HCT116 (cell line): Measurements from ENCODE around the gene DENND1C. TPM values are rescaled to one million over a fixed set of nuclear protein-coding genes. Genes with fewer than 3 reads are reported as not detected.

ENCODE experiments used
- ATAC-seq: fragments of 200-7000 bp; cut with Tn5 transposase; 2 replicates; pipeline ENCODE4 v1.9.1; 2020; ENCODE audit warnings: mild to moderate bottlenecking, moderate library complexity
- BruUV-seq: library from RNA; stranded (reverse); fragments of 400-500 nt; replicated peaks from 2 replicates; lab custom pipeline; 2021; lab: Mats Ljungman, UMichigan
- CTCF ChIA-PET: fragments of 300-600 bp; sonication (Branson Sonifier 250); formaldehyde crosslinking; loops from one replicate; lab custom pipeline; 2021; ENCODE audit warnings: antibody characterized with exemption; lab: Charles Lee
- POLR2A ChIA-PET: fragments of 300-600, 350-600 bp; sonication (Branson Sonifier 250); formaldehyde crosslinking; loops from one replicate; lab custom pipeline; 2021; ENCODE audit warnings: antibody characterized with exemption; lab: Charles Lee
- RAD21 ChIA-PET, 2 experiments: fragments of 300-600 bp; sonication (Branson Sonifier 250); formaldehyde crosslinking; loops; one replicate each; lab custom pipeline; 2023; ENCODE audit warnings: low total read pairs in 2 of 2; ENCODE audit not compliant: uncharacterized antibody in 2 of 2, unreplicated experiment in 2 of 2, low non-redundant PET in 1 of 2; lab: Charles Lee
- DNase-seq: peaks from one replicate; pipeline ENCODE4 v3.0.0-alpha.2; 2010; ENCODE audit warnings: low read depth, low spot score
- H2AFZ ChIP-seq: fragments of 200-600 bp; shearing (Covaris generic), sonication (generic); 2 replicates; pipeline ENCODE4 v1.6.1; 2017; ENCODE audit warnings: low read depth, mixed run types, mixed read lengths, antibody characterized with exemption, low read length; ENCODE audit not compliant: poor library complexity, severe bottlenecking
- H3K27ac ChIP-seq: 2 replicates; pipeline ENCODE4 v1.5.1; 2012; ENCODE audit warnings: low read depth, low read length
- H3K27me3 ChIP-seq: fragments of 200-600 bp; sonication (generic); 2 replicates; pipeline ENCODE4 v1.6.1; 2016; ENCODE audit warnings: mixed run types, low read length, mixed read lengths; ENCODE audit not compliant: insufficient read depth
- H3K36me3 ChIP-seq, 2 experiments: fragments of 200-500 bp in 1 of 2; fragments of 200-600 bp in 1 of 2; sonication (Bioruptor generic) in 1 of 2; sonication (generic) in 1 of 2; 2 replicates each; pipeline versions ENCODE4 v1.5.1 to v1.6.1; 2014 to 2016; ENCODE audit warnings: low read length in 2 of 2, inconsistent platforms in 1 of 2, mixed read lengths in 1 of 2, mixed run types in 1 of 2; ENCODE audit not compliant: insufficient read depth in 2 of 2, control insufficient read depth in 1 of 2
- H3K4me1 ChIP-seq, 2 experiments: fragments of 200-600 bp in 1 of 2; sonication (generic) in 1 of 2; 2 replicates each; pipeline versions ENCODE4 v1.5.1 to v1.6.1; 2012 to 2017; ENCODE audit warnings: low read length in 2 of 2, inconsistent platforms in 1 of 2, mild to moderate bottlenecking in 1 of 2, mixed read lengths in 1 of 2, mixed run types in 1 of 2, moderate library complexity in 1 of 2; ENCODE audit not compliant: insufficient read depth in 2 of 2, control insufficient read depth in 1 of 2
- H3K4me2 ChIP-seq: fragments of 200-600 bp; sonication (generic); 2 replicates; pipeline ENCODE4 v1.6.1; 2017; ENCODE audit warnings: mixed run types, low read length, mixed read lengths
- H3K4me3 ChIP-seq, 2 experiments: fragments of 200-600 bp in 1 of 2; sonication (generic) in 1 of 2; replicated peaks in 1 of 2; 2 replicates each; pipeline ENCODE4 v1.5.1; 2011 to 2016; ENCODE audit warnings: low read length in 2 of 2, control low read depth in 1 of 2, low read depth in 1 of 2, mild to moderate bottlenecking in 1 of 2, mixed read lengths in 1 of 2, mixed run types in 1 of 2
- H3K79me2 ChIP-seq: fragments of 200-600 bp; sonication (generic); 2 replicates; pipeline ENCODE4 v1.6.1; 2017; ENCODE audit warnings: mild to moderate bottlenecking, mixed run types, low read length, moderate library complexity, mixed read lengths; ENCODE audit not compliant: insufficient read depth
- H3K9ac ChIP-seq: fragments of 200-600 bp; sonication (generic); 2 replicates; pipeline ENCODE4 v1.6.1; 2016; ENCODE audit warnings: low read length, mixed read lengths
- H3K9me2 ChIP-seq: fragments of 200-600 bp; sonication (generic), shearing (Covaris generic); 2 replicates; pipeline ENCODE4 v1.6.1; 2017; ENCODE audit warnings: mixed run types, mild to moderate bottlenecking, moderate library complexity; ENCODE audit not compliant: insufficient read depth
- H3K9me3 ChIP-seq, 2 experiments: fragments of 200-500 bp in 1 of 2; fragments of 200-600 bp in 1 of 2; sonication (Bioruptor generic) in 1 of 2; sonication (generic) in 1 of 2; 2 replicates each; pipeline ENCODE4 v1.6.1; 2014 to 2017; ENCODE audit warnings: low read length in 2 of 2, mixed read lengths in 2 of 2, inconsistent platforms in 1 of 2, low read depth in 1 of 2, mild to moderate bottlenecking in 1 of 2, mixed run types in 1 of 2, moderate library complexity in 1 of 2; ENCODE audit not compliant: control insufficient read depth in 1 of 2, insufficient read depth in 1 of 2
- H4K20me1 ChIP-seq: fragments of 200-600 bp; sonication (generic), shearing (Covaris generic); 2 replicates; pipeline ENCODE4 v1.6.1; 2017; ENCODE audit warnings: mixed run types, mild to moderate bottlenecking, moderate library complexity; ENCODE audit not compliant: insufficient read depth
- CBX3 ChIP-seq: IDR thresholded peaks from 2 replicates; pipeline ENCODE4 v1.6.1; 2012; ENCODE audit warnings: low read depth
- EGR1 ChIP-seq: IDR thresholded peaks from 2 replicates; pipeline ENCODE4 v1.6.1; 2012; ENCODE audit warnings: low read depth
- EZH2 ChIP-seq: fragments of 200-600 bp; sonication (generic); IDR thresholded peaks from 2 replicates; pipeline ENCODE4 v1.6.1; 2017; ENCODE audit warnings: antibody characterized with exemption, mixed run types
- FOSL1 ChIP-seq: IDR thresholded peaks from 2 replicates; pipeline ENCODE4 v1.6.1; 2012; ENCODE audit warnings: low read depth
- JUND ChIP-seq: IDR thresholded peaks from 2 replicates; pipeline ENCODE4 v1.6.1; 2012
- POLR2AphosphoS5 ChIP-seq: IDR thresholded peaks from 2 replicates; pipeline ENCODE4 v1.6.1; 2011; ENCODE audit warnings: mild to moderate bottlenecking, low read depth, low read length, moderate library complexity
- SIN3A ChIP-seq: IDR thresholded peaks from 2 replicates; pipeline ENCODE4 v1.6.1; 2012; ENCODE audit warnings: low read depth
- SP1 ChIP-seq: IDR thresholded peaks from 2 replicates; pipeline ENCODE4 v1.6.1; 2012; ENCODE audit warnings: low read depth
- TCF7L2 ChIP-seq: IDR thresholded peaks from 2 replicates; pipeline ENCODE4 v1.7.0; 2011; ENCODE audit warnings: borderline replicate concordance, inconsistent platforms; ENCODE audit not compliant: insufficient read depth, insufficient read length; ENCODE audit errors: extremely low read depth
- YY1 ChIP-seq: IDR thresholded peaks from 2 replicates; pipeline ENCODE4 v1.6.1; 2011; ENCODE audit warnings: low read length, low read depth, moderate library complexity, mild to moderate bottlenecking; ENCODE audit not compliant: insufficient replicate concordance; ENCODE audit errors: extremely low read depth
- intact Hi-C: fragments of 100-400 bp; cut with micrococcal nuclease; formaldehyde crosslinking; loops from 2 replicates; pipeline ENCODE4 v1.10.0; 2022
- total RNA-seq: library from RNA; stranded (reverse); gene quantifications from one replicate; pipeline ENCODE4 v1.2.1, GENCODE V29; 2021; ENCODE audit not compliant: unreplicated experiment
- TF ChIP-seq, protein P1 (sequence below): IDR thresholded peaks from 2 replicates; pipeline ENCODE4 v1.6.1; 2012
- TF ChIP-seq, protein P2 (sequence below), 3 experiments: fragments of 200-600 bp in 1 of 3; sonication (generic) in 1 of 3; IDR thresholded peaks in 2 of 3; conservative IDR thresholded peaks in 1 of 3; 2 replicates each; pipeline ENCODE4 v1.5.1; 2012 to 2017; ENCODE audit warnings: low read depth in 2 of 3, low read length in 2 of 3, antibody characterized with exemption in 1 of 3, borderline replicate concordance in 1 of 3, control low read depth in 1 of 3, mild to moderate bottlenecking in 1 of 3, mixed read lengths in 1 of 3, mixed run types in 1 of 3, moderate library complexity in 1 of 3; ENCODE audit not compliant: insufficient read depth in 1 of 3

DENND1C gene
- total RNA-seq, 1 experiment from 2014 or later, result 0.54 TPM

DNA sequence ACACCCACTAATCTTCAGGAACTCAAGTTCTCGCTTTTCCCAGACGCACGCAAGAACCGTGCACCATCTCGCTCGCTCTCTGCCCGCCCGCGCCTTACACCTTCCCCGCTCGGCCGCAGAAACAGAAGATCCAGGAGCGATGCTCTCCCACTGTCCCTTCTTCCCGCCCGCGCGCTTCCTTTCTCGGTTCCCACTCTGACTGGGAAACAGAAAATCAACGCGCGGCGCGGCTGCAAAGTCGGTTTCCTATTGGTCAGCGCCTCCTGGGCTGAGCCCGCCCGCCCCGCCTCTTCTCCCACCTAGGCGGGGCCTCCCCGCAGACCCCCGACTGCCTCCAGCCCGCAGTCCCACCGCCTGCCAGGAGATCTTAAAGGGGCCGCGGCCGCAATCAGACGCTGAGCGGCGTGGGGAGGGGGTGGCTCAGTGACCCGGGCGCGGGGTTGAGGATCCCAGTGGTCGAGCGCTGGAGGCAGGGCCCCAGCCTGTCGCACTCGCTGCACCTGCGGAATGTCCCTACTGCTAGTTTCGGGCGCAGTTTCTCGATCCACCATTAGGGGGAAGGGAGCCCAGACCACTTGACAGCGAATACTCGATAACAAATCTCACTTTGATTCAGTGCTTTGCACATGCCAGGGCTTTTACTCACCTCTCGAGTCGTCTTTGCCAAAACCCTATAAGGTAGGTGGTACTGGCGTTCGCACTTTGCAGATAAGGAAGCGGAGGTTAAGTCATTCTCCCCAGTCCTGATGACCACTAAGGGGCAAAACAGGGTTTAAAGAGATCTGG, 21.3 kb downstream of the DENND1C start:
- ATAC-seq, result peak; percentile 73
- DNase-seq, result peak; percentile 97
- H3K9me3 ChIP-seq, result no peaks in the 10 kb centered on the region
- H3K4me2 ChIP-seq, result peak overlapping the region; percentile 99
- no peaks in the 10 kb centered on the region for H3K9me2 ChIP-seq
- peak overlapping the region; percentile 71 for H3K9ac ChIP-seq
- peak overlapping the region; percentile 44 for H2AFZ ChIP-seq
- CTCF ChIA-PET, result interaction anchor here (1.0 kb wide), 1 partner anchor 35 kb away, joined by 4 read pairs; the partner anchor contains the start of gene KHSRP
- TF ChIP-seq FOSL1, result no peak; the same call in 1 of the 2 replicates
- TF ChIP-seq YY1, result peak; percentile 33
- no peak for TF ChIP-seq EGR1
- no peak for TF ChIP-seq EZH2
- TF ChIP-seq SIN3A, result peak; percentile 12; the same call in 1 of the 2 replicates
- TF ChIP-seq CBX3, result peak; percentile 36
- TF ChIP-seq JUND, result no peak
- 0 out of 2 replicates have a peak, but pooled peaks have one; percentile 34 for TF ChIP-seq POLR2AphosphoS5
- TF ChIP-seq TCF7L2, result peak; percentile 14
- TF ChIP-seq SP1, result peak; percentile 87
- TF ChIP-seq, protein P1, sequence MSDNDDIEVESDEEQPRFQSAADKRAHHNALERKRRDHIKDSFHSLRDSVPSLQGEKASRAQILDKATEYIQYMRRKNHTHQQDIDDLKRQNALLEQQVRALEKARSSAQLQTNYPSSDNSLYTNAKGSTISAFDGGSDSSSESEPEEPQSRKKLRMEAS, result peak; percentile 69
- TF ChIP-seq, protein P2, sequence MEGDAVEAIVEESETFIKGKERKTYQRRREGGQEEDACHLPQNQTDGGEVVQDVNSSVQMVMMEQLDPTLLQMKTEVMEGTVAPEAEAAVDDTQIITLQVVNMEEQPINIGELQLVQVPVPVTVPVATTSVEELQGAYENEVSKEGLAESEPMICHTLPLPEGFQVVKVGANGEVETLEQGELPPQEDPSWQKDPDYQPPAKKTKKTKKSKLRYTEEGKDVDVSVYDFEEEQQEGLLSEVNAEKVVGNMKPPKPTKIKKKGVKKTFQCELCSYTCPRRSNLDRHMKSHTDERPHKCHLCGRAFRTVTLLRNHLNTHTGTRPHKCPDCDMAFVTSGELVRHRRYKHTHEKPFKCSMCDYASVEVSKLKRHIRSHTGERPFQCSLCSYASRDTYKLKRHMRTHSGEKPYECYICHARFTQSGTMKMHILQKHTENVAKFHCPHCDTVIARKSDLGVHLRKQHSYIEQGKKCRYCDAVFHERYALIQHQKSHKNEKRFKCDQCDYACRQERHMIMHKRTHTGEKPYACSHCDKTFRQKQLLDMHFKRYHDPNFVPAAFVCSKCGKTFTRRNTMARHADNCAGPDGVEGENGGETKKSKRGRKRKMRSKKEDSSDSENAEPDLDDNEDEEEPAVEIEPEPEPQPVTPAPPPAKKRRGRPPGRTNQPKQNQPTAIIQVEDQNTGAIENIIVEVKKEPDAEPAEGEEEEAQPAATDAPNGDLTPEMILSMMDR (IDR thresholded peaks at IDR 0.05 in 2 of 3, conservative IDR thresholded peaks at IDR 0.05 in 1 of 3; ENCODE audit: borderline replicate concordance in 1 of 3, insufficient read depth in 1 of 3, low read depth in 2 of 3, low read length in 2 of 3), result peak in 2 of 3 experiments; percentile 48 to 61; a peak in 4 of 6 replicates
- peaks cover 21 to 41% of the 10 kb centered on the region in 2 experiments for H3K4me1 ChIP-seq
- peaks cover 3 to 5% of the 10 kb centered on the region in 2 experiments; a peak in 2 of 4 replicates for H3K36me3 ChIP-seq
- no peaks in the 10 kb centered on the region for H3K27me3 ChIP-seq
- RAD21 ChIA-PET, result interaction anchor here in 1 of 2 experiments (0.7 kb wide), 1 partner anchor 123 kb away, joined by 4 read pairs; no protein-coding TSS in a partner anchor
- H3K4me3 ChIP-seq, result peak overlapping the region; percentile 66 to 88
- intact Hi-C loops, result no loop called here
- no TSS peak for BruUV-seq
- peaks cover 13% of the 10 kb centered on the region for H3K79me2 ChIP-seq
- H3K27ac ChIP-seq, result peak overlapping the region; percentile 62
- no peaks in the 10 kb centered on the region for H4K20me1 ChIP-seq
- POLR2A ChIA-PET, result no interaction called here
